Astrocyte (in vitro differentiated cells and primary cell): Measurements from ENCODE around the gene PPP1R8.

ENCODE experiments used
- EZH2 ChIP-seq: IDR thresholded peaks from 2 replicates; pipeline ENCODE4 v1.6.1; 2012; ENCODE audit warnings: mild to moderate bottlenecking, low read length, inconsistent platforms; ENCODE audit not compliant: insufficient read depth
- TF ChIP-seq, protein P1 (sequence below): IDR thresholded peaks from 2 replicates; pipeline ENCODE4 v1.5.1; 2011; ENCODE audit warnings: low read depth, mild to moderate bottlenecking, inconsistent platforms, low read length, moderate library complexity; ENCODE audit not compliant: insufficient read depth

GRCh38 chr1:27830621-27831440, at the start of gene PPP1R8:
- TF ChIP-seq, protein P1, sequence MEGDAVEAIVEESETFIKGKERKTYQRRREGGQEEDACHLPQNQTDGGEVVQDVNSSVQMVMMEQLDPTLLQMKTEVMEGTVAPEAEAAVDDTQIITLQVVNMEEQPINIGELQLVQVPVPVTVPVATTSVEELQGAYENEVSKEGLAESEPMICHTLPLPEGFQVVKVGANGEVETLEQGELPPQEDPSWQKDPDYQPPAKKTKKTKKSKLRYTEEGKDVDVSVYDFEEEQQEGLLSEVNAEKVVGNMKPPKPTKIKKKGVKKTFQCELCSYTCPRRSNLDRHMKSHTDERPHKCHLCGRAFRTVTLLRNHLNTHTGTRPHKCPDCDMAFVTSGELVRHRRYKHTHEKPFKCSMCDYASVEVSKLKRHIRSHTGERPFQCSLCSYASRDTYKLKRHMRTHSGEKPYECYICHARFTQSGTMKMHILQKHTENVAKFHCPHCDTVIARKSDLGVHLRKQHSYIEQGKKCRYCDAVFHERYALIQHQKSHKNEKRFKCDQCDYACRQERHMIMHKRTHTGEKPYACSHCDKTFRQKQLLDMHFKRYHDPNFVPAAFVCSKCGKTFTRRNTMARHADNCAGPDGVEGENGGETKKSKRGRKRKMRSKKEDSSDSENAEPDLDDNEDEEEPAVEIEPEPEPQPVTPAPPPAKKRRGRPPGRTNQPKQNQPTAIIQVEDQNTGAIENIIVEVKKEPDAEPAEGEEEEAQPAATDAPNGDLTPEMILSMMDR = no peak
- no peak for TF ChIP-seq EZH2
